H9 (cell line): ENCODE measurements around the gene KIFC3. TPM values are rescaled to one million over a fixed set of nuclear protein-coding genes. Genes with fewer than 3 reads are reported as not detected.
A peak's percentile ranks its signal among the peaks of the same experiment; 100 is the strongest.
"Not testable (repeated sequence)": the region's sequence is repeated elsewhere in the genome, so short reads cannot be mapped to it uniquely, and the experiment has no call there.

Experiments
- DNase-seq: peaks from one replicate; pipeline ENCODE4 v3.0.0-alpha.2; 2017
- H2AFZ ChIP-seq: one replicate; pipeline ENCODE4 v1.6.1; 2013; ENCODE audit warnings: mild to moderate bottlenecking, low read length, control low read depth, moderate library complexity
- H2AK5ac ChIP-seq: 2 replicates; pipeline ENCODE4 v1.6.1; 2013; ENCODE audit warnings: low read length, control low read depth, mixed read lengths; ENCODE audit not compliant: insufficient read length
- H2BK120ac ChIP-seq: one replicate; pipeline ENCODE4 v1.6.1; 2013; ENCODE audit warnings: low read depth, mild to moderate bottlenecking, low read length, control low read depth, inconsistent platforms; ENCODE audit not compliant: poor library complexity, severe bottlenecking
- H2BK12ac ChIP-seq: 2 replicates; pipeline ENCODE4 v1.6.1; 2013; ENCODE audit warnings: low read length, control low read depth, mixed read lengths, low read depth; ENCODE audit not compliant: insufficient read length
- H2BK15ac ChIP-seq: 2 replicates; pipeline ENCODE4 v1.6.1; 2013; ENCODE audit warnings: low read depth, low read length, control low read depth
- H2BK20ac ChIP-seq: one replicate; pipeline ENCODE4 v1.6.1; 2013; ENCODE audit warnings: low read depth, mild to moderate bottlenecking, low read length, control low read depth, inconsistent platforms; ENCODE audit not compliant: poor library complexity, severe bottlenecking
- H2BK5ac ChIP-seq: 2 replicates; pipeline ENCODE4 v1.6.1; 2013; ENCODE audit warnings: low read length, control low read depth, mixed read lengths; ENCODE audit not compliant: insufficient read length
- H3K14ac ChIP-seq: 2 replicates; pipeline ENCODE4 v1.6.1; 2013; ENCODE audit warnings: low read length, control low read depth; ENCODE audit not compliant: insufficient read depth
- H3K18ac ChIP-seq: 2 replicates; pipeline ENCODE4 v1.6.1; 2013; ENCODE audit warnings: low read depth, mild to moderate bottlenecking, mixed read lengths, low read length, control low read depth; ENCODE audit not compliant: insufficient read length
- H3K23ac ChIP-seq: 2 replicates; pipeline ENCODE4 v1.6.1; 2013; ENCODE audit warnings: low read length, control low read depth, mixed read lengths, low read depth; ENCODE audit not compliant: insufficient read length
- H3K23me2 ChIP-seq: 2 replicates; pipeline ENCODE4 v1.6.1; 2013; ENCODE audit warnings: low read depth, mild to moderate bottlenecking, mixed read lengths, low read length, control low read depth; ENCODE audit not compliant: insufficient read length, poor library complexity, severe bottlenecking
- H3K27ac ChIP-seq: 2 replicates; pipeline ENCODE4 v1.5.1; 2013; ENCODE audit warnings: low read length, control low read depth, mixed read lengths, low read depth; ENCODE audit not compliant: insufficient read length
- H3K27me3 ChIP-seq: 2 replicates; pipeline ENCODE4 v1.6.1; 2013; ENCODE audit warnings: low read length, control low read depth, inconsistent platforms; ENCODE audit not compliant: insufficient read depth
- H3K4ac ChIP-seq: 2 replicates; pipeline ENCODE4 v1.6.1; 2013; ENCODE audit warnings: low read depth, mild to moderate bottlenecking, control low read depth, inconsistent platforms, low read length, moderate library complexity
- H3K4me1 ChIP-seq: 2 replicates; pipeline ENCODE4 v1.6.1; 2013; ENCODE audit warnings: low read length, control low read depth, inconsistent platforms; ENCODE audit not compliant: insufficient read depth
- H3K4me2 ChIP-seq: 2 replicates; pipeline ENCODE4 v1.6.1; 2013; ENCODE audit warnings: low read length, control low read depth, mixed read lengths; ENCODE audit not compliant: insufficient read length, insufficient read depth
- H3K56ac ChIP-seq: 2 replicates; pipeline ENCODE4 v1.6.1; 2013; ENCODE audit warnings: low read depth, mild to moderate bottlenecking, mixed read lengths, low read length, control low read depth; ENCODE audit not compliant: insufficient read length
- H3K79me1 ChIP-seq: 2 replicates; pipeline ENCODE4 v1.6.1; 2013; ENCODE audit warnings: low read depth, mild to moderate bottlenecking, moderate library complexity, low read length, control low read depth, inconsistent platforms; ENCODE audit not compliant: insufficient read depth, poor library complexity, severe bottlenecking
- H3K79me2 ChIP-seq: 2 replicates; pipeline ENCODE4 v1.6.1; 2013; ENCODE audit warnings: low read length, control low read depth, inconsistent platforms; ENCODE audit not compliant: insufficient read depth
- H3K9ac ChIP-seq: 2 replicates; pipeline ENCODE4 v1.6.1; 2013; ENCODE audit warnings: low read length, control low read depth, mixed read lengths; ENCODE audit not compliant: insufficient read length; ENCODE audit errors: extremely low read depth
- H3K9me3 ChIP-seq: one replicate; pipeline ENCODE4 v1.6.1; 2013; ENCODE audit warnings: low read depth, low read length, inconsistent platforms; ENCODE audit not compliant: control insufficient read depth
- H3T11ph ChIP-seq: one replicate; pipeline ENCODE4 v1.6.1; 2013; ENCODE audit warnings: mild to moderate bottlenecking, low read length, control low read depth, inconsistent platforms
- H4K20me1 ChIP-seq: one replicate; pipeline ENCODE4 v1.6.1; 2013; ENCODE audit not compliant: control insufficient read depth, insufficient read length, insufficient read depth
- H4K5ac ChIP-seq: 2 replicates; pipeline ENCODE4 v1.6.1; 2013; ENCODE audit warnings: low read depth, mild to moderate bottlenecking, mixed read lengths, low read length, control low read depth; ENCODE audit not compliant: insufficient read length
- H4K8ac ChIP-seq: replicated peaks from 2 replicates; pipeline ENCODE4 v1.6.1; 2013; ENCODE audit warnings: low read length, control low read depth, mixed read lengths, low read depth; ENCODE audit not compliant: insufficient read length
- H4K91ac ChIP-seq: 2 replicates; pipeline ENCODE4 v1.6.1; 2013; ENCODE audit warnings: low read depth, mild to moderate bottlenecking, moderate library complexity, mixed read lengths, low read length, control low read depth; ENCODE audit not compliant: insufficient read length
- H3K27ac Mint-ChIP-seq, 3 experiments: 2 replicates in 2 of 3; 3 replicates in 1 of 3; pipeline ENCODE4 v1.8.0; 2020 to 2021; ENCODE audit warnings: mixed read lengths in 3 of 3, mild to moderate bottlenecking in 1 of 3, moderate library complexity in 1 of 3
- H3K27me3 Mint-ChIP-seq: 2 replicates; pipeline ENCODE4 v1.8.0; 2021; ENCODE audit warnings: low read depth, mild to moderate bottlenecking, moderate library complexity, mixed read lengths
- H3K36me3 Mint-ChIP-seq, 3 experiments: 2 replicates in 2 of 3; 3 replicates in 1 of 3; pipeline ENCODE4 v1.8.0; 2020 to 2021; ENCODE audit warnings: low read depth in 3 of 3, mixed read lengths in 3 of 3; ENCODE audit not compliant: insufficient read depth in 1 of 3
- H3K4me1 Mint-ChIP-seq, 2 experiments: 2 replicates each; pipeline ENCODE4 v1.8.0; 2020; ENCODE audit warnings: mixed read lengths in 2 of 2
- H3K4me3 Mint-ChIP-seq, 2 experiments: 2 replicates in 1 of 2; 3 replicates in 1 of 2; pipeline ENCODE4 v1.8.0; 2020 to 2021; ENCODE audit warnings: mild to moderate bottlenecking in 2 of 2, mixed read lengths in 2 of 2, moderate library complexity in 1 of 2
- H3K9me3 Mint-ChIP-seq, 2 experiments: 2 replicates in 1 of 2; 3 replicates in 1 of 2; pipeline ENCODE4 v1.8.0; 2020; ENCODE audit warnings: mild to moderate bottlenecking in 2 of 2, mixed read lengths in 2 of 2, moderate library complexity in 1 of 2
- CTCF ChIP-seq: fragments of 200-600 bp; sonication (generic); conservative IDR thresholded peaks from 3 replicates; pipeline ENCODE4 v1.8.0; 2021; ENCODE audit warnings: antibody characterized with exemption, mild to moderate bottlenecking
- WGBS: extraction: QIAGEN DNeasy Blood & Tissue Kit; methylation state at CpG from one replicate; pipeline ENCODE4 v1.1.7; 2013; ENCODE audit warnings: missing lambda C conversion rate, low lambda C conversion rate, mixed read lengths; ENCODE audit not compliant: insufficient read length; ENCODE audit errors: extremely low coverage; 5-methylcytosine and 5-hydroxymethylcytosine counted together
- total RNA-seq: library from RNA; stranded (reverse); gene quantifications from 2 replicates; pipeline ENCODE4 v1.2.1, GENCODE V29; 2021

Gene KIFC3
- total RNA-seq, 1 experiment from 2014 or later, result 5.0 TPM

- no peaks in the 10 kb centered on the region for H3K9me3 ChIP-seq
- H2BK12ac ChIP-seq, result no peak overlapping the region
- H3K14ac ChIP-seq, result no peak overlapping the region
- H2AFZ ChIP-seq, result no peak overlapping the region
- no peak overlapping the region for H2AK5ac ChIP-seq
- H3K36me3 Mint-ChIP-seq, result no peaks in the 10 kb centered on the region
- no peak overlapping the region for H2BK15ac ChIP-seq
- no peak overlapping the region for H4K5ac ChIP-seq
- no peak overlapping the region for H4K91ac ChIP-seq
- peaks cover 4% of the 10 kb centered on the region; the same call in 1 of the 2 replicates for H3K4me1 ChIP-seq
- no peak overlapping the region for H4K8ac ChIP-seq
- no peak overlapping the region for H3K56ac ChIP-seq
- no peaks in the 10 kb centered on the region for H3K79me1 ChIP-seq
- no peak overlapping the region for H2BK120ac ChIP-seq
- DNase-seq, result no peak
- no peak overlapping the region for H3K27ac Mint-ChIP-seq
- no CpG with 5 or more reads among the region's 5 CpGs for WGBS
- H4K20me1 ChIP-seq, result no peaks in the 10 kb centered on the region
- no peak overlapping the region for H2BK5ac ChIP-seq
- H3K18ac ChIP-seq, result no peak overlapping the region
- peaks cover 38 to 39% of the 10 kb centered on the region in 2 experiments for H3K4me1 Mint-ChIP-seq
- H3K27me3 Mint-ChIP-seq, result peaks cover 12% of the 10 kb centered on the region
- no peak overlapping the region for H3T11ph ChIP-seq
- H3K23ac ChIP-seq, result no peak overlapping the region
- no peak overlapping the region for H3K9ac ChIP-seq
- TF ChIP-seq CTCF, result no peak
- 0 out of 5 replicates have a peak, but pooled peaks cover 0 to 3% of the 10 kb centered on the region in 2 experiments for H3K9me3 Mint-ChIP-seq
- no peak overlapping the region for H3K4ac ChIP-seq
- no peak overlapping the region for H3K27ac ChIP-seq
- no peaks in the 10 kb centered on the region; the same call in 1 of the 2 replicates for H3K27me3 ChIP-seq
- no peak overlapping the region for H2BK20ac ChIP-seq
- no peak overlapping the region for H3K4me2 ChIP-seq
- no peaks in the 10 kb centered on the region for H3K23me2 ChIP-seq
- H3K4me3 Mint-ChIP-seq, result no peak overlapping the region
- H3K79me2 ChIP-seq, result no peaks in the 10 kb centered on the region
Measured at GRCh38 chr16:57848181-57848580, 45.9 kb upstream of the KIFC3 start.

GRCh38 chr16:57846931-57847330 lies 44.6 kb upstream of the KIFC3 start:
- H2BK120ac ChIP-seq, H3K4ac ChIP-seq, H3K79me2 ChIP-seq, H3K56ac ChIP-seq, H2AK5ac ChIP-seq, H3K27me3 ChIP-seq, H3K36me3 Mint-ChIP-seq, H3K9ac ChIP-seq, H3T11ph ChIP-seq, H4K8ac ChIP-seq, H2BK5ac ChIP-seq, H2BK15ac ChIP-seq, H4K5ac ChIP-seq, H3K4me1 ChIP-seq, H3K14ac ChIP-seq, H4K20me1 ChIP-seq, H3K18ac ChIP-seq, DNase-seq, H2AFZ ChIP-seq, H3K9me3 ChIP-seq, H3K23me2 ChIP-seq, H3K23ac ChIP-seq, H3K79me1 ChIP-seq, H3K9me3 Mint-ChIP-seq, H3K27ac ChIP-seq, H4K91ac ChIP-seq, H2BK20ac ChIP-seq: not testable (repeated sequence)
- peak overlapping the region; percentile 44 for H3K4me2 ChIP-seq
- Mint-ChIP-seq H3K27me3 (peaks cover 12% of the 10 kb centered on the region), H3K4me3 (peak overlapping the region; percentile 31 to 47; a peak in 2 of 5 replicates), H3K4me1 (peaks cover 42 to 43% of the 10 kb centered on the region in 2 experiments), H3K27ac (peak overlapping the region in 2 of 3 experiments; percentile 56 to 94; a peak in 5 of 7 replicates)
- peak overlapping the region; percentile 76 for H2BK12ac ChIP-seq
- no CpG with 5 or more reads among the region's 6 CpGs for WGBS
